GM19239 (cell line): ENCODE measurements around the gene HBS1L.
"Not testable (repeated sequence)": the region's sequence is repeated elsewhere in the genome, so short reads cannot be mapped to it uniquely, and the experiment has no call there.

Source experiments
- DNase-seq: peaks from one replicate; pipeline ENCODE4 v3.0.0; 2011; ENCODE audit warnings: low spot score; ENCODE audit not compliant: insufficient read length
- FAIRE-seq: peaks from 2 replicates; lab custom pipeline; 2011; peaks lifted over from hg19 to GRCh38; lab: Jason Lieb, UNC

Gene HBS1L

DNA sequence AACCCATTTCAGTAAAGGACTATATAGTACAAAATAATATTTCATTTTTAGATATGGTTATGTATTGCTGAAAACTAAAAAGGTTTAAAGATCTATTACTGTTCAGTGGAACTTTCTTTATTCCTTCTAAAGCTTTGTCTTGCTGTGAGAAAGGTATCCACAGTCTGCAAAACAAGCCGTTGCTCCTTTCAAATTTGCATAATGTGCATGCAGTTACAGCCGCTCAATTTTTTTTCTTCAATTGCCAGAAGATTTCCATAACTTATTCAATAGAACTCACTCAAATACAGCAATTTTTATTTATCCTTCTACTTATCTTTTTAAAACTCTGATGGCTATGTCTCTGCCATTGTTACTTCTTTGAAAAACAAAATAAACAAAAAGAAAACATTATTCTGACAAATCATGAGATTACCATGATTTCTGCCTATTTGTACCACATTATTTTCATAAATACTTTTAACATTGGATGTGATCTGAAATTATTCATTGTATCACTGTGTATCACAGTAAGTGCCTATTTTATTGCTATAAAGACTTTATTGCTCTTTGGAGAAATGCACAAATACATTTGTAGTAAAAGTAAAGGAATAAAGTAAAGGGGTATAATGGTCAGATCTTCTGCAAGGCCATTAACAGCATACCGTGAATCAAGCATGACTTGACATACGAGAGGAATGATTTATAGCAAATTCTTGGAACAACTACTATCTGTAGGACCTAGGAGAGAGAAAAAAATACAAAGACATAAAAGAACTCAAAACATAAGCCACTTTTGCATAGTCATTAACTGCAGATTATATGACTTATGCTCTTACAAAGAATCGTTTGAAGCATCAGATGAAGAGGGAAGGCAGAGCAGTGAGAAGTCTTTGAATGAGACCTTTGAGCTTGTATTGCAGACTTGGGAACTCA, 29.6 kb upstream of the HBS1L start:
- DNase-seq: no peak
- peak; percentile 51 for FAIRE-seq

DNA sequence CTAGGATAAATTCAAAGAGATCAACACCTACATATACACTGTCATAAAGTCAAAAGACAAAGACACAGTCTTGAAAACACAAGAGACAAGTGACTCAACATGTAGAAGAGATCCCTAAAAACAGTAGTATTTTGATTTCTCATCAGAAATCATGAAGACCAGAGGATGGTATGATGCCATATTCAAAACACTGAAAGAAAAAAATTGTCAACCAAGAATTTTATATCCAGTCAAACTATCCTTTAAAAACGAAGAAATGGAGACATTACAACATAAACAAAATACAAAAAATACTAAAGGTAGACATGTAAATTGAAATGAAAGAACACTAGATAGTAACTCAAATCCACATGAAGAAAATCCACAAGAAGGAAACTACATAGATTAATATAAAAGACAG, 27.3 kb upstream of the HBS1L start:
- FAIRE-seq (no peak), DNase-seq (no peak)

DNA sequence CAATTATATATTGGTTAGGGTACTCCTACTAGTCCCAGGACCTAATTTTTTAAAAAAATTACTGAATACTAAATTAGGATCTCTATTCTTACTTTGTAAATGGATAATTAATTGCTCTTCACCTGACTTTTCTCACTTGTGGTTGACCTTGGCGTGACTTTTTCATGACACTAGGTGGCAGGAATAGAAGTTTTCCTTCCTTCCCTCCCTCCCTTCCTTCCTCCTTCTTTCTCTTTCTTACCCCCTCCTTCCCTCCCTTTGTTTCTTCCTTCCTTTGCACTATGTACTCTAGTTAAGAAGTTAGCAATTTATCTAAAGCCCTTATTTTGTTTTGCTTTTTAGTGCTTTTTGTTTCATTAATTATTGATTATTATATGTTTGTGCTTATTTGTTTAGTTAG, 20.4 kb upstream of the HBS1L start:
- FAIRE-seq: peak; percentile 52

DNA sequence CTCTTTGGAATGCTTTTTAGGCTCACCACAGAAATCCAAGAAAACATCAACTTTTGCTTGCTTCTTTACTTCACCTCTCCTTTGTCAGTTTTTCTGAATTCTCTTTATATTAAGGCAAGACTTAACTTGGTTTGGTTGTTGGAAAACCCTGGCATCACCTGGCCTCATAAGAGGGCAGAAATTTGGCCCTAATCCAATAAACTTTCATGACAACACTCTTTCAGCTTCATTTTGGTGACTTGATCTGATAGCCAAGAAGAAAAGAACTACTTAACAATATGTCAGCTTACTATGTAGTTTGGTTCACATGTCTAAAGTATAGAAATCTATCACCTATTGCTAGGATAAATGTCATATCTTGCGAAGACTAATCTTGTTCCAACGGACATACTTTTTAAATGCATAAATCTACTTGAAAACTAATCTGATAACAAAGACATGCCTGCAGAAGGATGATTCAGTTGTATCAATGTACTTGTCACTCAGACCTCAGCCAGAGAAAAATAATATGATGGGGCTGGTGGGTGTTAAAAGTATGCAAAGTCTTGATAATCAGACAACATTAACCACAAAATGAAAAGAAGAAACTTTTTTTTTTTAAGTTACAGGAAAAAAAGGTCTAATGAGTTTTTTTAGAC, 19.3 kb upstream of the HBS1L start:
- FAIRE-seq (no peak), DNase-seq (no peak)

More for the DNA sequence above, 20.4 kb upstream of the HBS1L start:
- DNase-seq: no peak

DNA sequence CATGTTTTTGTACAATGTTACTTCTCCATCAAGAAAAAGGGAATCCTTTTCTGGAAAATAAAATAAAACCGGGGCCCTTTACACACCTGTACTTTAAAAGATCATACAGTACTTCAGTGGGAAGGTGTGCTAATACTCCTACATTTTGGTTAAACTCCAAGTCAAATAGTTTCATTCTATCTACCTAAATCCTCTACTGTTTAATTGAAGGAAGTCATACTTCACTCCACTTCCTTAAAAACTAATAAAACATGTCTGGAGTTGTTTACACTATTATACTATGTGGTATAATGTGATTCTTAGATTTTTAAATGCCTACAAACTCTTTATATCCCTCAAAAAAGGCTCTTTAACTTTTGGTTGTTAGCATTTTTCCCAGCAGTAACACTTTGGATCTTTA, 18.6 kb upstream of the HBS1L start:
- DNase-seq: no peak
- FAIRE-seq: no peak

DNA sequence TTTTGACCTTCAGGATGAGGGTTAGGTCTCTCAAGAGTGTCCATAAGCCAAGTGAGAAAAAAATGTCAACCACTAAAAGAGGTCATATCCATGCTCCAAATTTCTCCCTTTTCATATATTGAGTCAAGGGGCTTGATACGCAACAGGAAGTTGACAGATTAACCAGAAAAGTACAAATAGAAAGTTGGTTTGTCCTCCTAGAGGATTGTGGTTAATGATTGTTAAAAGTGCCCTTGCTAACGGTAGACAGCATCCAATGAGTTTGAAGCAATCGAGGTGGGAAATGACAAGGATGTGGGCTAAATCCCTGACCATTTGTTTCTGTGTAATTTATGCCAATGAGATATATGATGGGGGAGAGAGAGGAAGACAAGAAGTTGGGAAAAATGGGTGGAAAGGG, 18.1 kb upstream of the HBS1L start:
- FAIRE-seq (peak; percentile 56), DNase-seq (no peak)

DNA sequence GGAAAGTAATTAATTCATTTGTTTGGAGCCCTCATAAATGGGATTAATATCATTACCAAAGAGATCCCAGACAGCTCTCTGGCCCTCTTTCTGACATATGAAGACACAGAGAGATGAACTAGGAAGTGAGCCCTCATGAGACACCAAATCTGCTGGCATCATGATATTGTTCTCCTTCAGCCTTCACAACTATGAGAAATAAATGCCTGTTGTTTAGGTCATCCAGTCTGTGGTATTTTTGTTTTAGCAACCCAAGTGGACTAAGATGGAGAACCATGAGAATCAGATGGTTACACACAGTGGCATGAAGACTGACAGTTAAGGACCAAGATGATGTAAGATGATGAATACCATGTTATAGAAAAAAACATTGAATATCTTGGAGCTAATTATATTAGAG, 16.9 kb upstream of the HBS1L start:
- no peak for DNase-seq
- FAIRE-seq: no peak

DNA sequence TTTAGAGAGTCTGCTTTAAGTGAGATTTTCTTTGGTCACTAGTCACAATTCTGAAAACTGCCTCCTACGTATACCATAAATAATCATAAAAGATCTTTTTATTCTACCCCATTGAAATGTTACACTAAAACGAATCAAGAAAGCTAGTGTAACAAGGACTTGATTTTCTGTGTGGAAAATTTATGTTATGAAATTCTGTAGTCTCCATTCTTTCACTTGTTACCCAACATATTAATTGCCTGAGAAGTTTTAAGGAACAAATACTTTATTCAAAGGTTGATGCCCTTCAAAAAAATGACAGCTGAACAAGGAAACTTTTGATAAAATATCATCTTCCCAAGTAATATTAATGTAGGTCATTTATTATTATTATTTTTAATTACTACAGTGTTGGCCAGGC, 13.3 kb upstream of the HBS1L start:
- DNase-seq (no peak), FAIRE-seq (no peak)

DNA sequence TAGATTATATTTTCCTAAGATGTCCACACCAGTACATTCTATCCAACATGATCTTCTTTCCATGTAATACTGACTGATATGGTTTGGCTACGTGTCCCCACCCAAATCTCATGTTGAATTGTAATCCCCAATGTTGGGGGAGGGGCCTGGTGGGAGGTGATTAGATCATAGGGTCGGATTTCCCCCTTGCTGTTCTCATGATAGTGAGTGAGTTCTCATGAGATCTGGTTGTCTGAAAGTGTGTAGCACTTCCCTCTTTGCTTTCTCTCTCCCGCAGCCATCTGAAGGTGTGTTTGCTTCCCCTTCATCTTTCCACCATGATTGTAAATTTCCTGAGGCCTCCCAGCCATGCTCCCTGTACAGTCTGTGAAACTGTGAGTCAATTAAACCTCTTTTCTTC, 12.2 kb upstream of the HBS1L start:
- DNase-seq (no peak), FAIRE-seq (no peak)

DNA sequence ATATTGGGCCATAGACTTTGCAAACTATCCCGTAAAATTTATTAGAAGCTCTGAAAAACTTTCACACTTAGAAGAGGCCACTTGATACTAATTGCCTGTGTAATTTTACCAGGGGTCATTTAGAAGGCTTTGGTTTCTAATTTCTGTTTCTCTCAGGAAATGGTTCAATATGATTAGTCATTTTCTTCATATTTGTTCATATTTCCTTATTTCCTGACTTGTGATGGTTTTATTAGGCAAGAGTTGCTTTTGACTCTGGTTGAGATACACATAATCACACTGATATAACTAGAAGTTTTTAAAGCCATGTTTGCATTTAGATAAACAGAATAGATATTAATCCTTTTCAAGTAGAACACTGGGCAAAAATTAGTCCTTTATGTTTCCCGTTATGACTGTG, 11.8 kb upstream of the HBS1L start:
- FAIRE-seq (no peak), DNase-seq (no peak)

DNA sequence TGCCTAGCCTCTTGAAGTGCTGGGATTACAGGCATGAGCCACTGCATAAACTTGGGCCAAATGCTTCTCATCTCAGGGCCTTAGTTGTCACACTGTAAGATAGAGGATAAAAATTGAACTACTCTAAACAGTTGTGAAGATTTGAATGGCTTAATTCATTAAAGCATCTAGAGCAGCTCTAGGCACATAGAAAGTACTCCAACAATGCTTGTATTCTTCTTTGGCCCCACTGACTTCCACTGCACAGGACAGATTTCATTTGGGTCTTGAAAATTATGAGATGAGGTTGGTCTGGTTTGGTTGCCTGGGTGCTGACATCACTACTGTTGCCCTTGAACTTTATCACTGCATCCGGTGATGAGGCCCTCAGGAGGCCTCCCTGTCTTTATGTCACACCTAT, 10.0 kb upstream of the HBS1L start:
- FAIRE-seq: no peak
- no peak for DNase-seq

DNA sequence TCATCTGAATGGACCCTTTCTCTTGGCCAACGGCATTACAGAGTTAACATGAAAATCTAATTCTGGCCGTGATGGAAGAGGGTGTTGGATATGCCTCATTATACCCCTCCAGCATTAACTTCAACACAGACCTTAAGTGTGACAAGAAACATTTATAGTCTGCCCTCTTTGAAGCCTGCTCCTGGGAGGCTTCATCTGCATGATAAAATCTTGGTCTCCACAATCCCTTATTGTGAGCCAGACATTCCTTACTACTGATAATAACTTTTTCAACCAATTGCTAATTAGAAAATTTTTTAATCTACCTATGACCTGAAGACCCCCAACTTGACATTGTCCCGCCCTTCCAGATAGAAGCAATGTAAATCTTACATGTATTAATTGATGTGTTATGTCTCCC, 9.3 kb upstream of the HBS1L start:
- DNase-seq: no peak
- no peak for FAIRE-seq

DNA sequence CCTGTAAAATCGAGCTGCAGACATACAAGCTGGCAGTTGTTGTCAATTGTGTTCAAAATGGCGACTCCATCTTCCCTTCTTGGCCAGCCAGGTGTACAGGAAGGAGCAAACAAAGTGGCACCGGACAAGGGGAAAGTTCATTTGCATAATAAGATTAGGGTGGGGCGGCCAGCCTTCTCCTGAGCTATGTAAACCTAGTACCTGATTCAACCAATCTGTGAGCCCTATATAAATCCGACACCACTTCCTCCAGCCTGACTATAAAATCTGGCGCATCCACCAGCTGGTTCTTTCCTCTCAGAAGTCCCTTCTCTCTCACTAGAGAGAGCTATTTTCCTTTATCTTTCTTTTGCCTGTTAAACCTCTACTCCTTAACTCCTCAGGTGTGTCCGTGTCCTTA, 8.1 kb upstream of the HBS1L start:
- FAIRE-seq (peak; percentile 40), DNase-seq (no peak)

DNA sequence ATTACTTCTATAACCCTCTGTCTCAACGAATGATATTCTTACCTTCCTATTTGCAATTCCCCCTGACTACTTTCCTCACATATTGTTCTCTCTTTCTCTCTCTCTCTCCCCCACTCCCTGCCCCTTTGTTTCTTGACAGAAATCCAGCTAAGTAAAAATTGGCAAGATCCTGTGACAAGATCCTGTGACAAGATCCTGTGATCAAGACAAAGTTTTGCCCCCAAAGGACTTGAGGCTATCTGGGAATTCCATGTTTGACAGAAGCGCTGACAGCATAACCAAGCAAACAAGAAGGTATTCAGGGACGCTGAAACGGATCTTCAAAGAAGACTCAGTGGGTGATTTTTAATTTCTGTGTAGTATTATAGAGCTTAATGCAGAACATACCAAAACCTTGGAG, 5.5 kb upstream of the HBS1L start:
- FAIRE-seq: peak; percentile 23
- DNase-seq: no peak

DNA sequence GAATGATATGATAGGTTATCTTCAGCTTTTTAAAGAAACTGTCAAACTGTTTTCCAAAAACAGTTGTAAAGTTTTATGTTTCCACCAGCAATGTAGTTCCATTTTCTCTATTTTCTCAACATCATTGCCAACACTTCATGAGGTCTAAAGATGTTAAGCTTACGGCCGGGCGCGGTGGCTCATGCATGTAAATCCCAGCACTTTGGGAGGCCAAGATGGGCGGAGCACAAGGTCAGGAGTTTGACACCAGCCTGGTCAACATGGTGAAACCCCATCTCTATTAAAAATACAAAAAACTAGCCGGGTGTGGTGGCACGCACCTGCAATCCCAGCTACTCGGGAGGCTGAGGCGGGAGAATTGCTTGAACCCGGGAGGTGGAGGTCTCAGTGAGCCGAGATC, 3.7 kb upstream of the HBS1L start:
- FAIRE-seq: not testable (repeated sequence)

DNA sequence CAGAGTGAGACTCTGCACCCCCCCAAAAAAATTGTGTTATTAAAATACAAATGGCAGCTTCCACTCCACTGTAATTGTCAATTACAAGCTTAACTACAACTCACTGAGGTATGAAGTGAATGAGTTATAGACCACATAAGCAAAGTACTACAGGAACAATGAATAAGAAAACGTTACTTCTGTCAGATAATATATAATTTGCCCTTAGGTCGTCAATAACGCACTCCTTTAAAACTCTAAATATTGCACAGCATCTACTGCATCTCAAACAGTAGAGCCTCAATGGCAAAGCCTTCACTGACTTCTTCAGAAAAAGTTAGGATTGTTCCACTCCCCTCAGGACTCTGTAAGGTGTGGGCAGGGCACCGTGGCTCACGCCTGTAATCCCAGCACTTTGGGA, 2.0 kb upstream of the HBS1L start:
- FAIRE-seq (no peak), DNase-seq (no peak)

More for the DNA sequence above, 3.7 kb upstream of the HBS1L start:
- DNase-seq: not testable (repeated sequence)

DNA sequence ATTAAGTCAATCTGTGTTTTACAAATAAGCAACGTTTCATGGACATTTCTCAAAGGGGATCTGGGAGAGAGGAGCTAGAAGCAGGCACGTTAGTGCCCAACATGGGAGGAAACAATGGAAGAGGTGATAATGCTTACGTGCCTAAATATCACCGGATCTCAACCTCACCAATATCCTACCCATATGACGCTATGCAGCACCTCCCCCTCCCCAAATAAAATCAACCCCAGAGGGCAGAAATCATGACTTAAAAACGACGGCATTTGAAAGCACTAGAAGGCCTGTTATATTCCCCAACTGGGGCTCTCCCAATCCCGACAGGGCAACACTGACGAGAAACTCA, 425 bp downstream of the HBS1L start:
- DNase-seq: no peak
- FAIRE-seq: no peak

DNA sequence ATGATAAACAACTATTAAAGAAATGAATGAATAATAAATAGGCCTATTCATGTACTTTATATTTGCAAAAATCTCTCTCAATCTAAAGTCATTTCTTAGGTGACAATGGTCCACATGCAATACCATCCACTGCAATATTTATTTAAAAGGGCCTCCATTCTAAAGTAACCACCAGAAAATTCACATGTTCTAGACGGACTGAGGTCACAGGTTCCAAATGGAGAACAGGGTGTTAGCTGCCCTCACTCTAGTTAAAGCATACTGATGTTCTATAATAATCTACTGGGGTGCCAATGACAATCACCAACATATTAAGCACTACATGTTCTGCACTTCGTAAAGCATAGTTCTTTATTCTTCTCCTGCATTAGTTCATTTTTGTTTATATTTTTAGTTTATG, 1.2 kb downstream of the HBS1L start:
- DNase-seq (no peak), FAIRE-seq (peak; percentile 55)

DNA sequence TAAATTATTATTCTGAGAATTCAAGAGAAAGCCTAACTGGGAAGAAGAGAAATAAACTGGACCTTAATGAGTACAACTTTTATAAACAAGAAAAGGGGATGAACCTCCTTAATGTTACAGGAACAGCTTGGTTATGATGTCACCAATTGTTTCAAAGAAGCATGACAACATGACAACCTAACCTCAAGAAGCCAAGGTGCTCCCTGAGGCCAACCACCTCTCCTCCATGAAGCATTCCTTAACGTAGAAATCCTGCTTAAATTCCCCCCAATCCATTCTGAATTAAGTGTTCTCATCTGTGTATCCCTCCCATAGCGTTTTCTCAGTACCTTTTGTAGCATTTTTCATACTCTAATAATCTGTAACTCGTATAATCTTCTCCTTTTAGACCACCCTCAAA, 1.7 kb downstream of the HBS1L start:
- no peak for FAIRE-seq
- no peak for DNase-seq

DNA sequence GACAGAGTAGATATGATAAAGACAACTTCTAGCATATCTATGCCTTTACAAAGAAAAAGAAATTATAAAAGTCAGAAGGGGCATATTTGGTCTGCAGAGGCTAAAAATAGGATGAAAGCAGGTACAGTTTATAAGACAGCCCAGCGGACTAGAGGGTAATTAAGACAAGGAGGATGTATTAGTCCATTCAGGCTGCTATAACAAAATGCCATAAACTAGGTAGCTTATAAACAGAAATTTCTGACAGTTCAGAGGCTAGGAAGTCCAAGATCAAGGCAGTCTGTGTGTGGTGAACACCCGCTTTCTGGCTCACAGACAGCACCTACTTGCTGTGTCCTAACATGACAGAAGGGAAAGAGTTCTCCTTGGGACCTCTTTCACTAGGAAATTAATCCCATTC, 5.7 kb downstream of the HBS1L start:
- FAIRE-seq (no peak), DNase-seq (no peak)

DNA sequence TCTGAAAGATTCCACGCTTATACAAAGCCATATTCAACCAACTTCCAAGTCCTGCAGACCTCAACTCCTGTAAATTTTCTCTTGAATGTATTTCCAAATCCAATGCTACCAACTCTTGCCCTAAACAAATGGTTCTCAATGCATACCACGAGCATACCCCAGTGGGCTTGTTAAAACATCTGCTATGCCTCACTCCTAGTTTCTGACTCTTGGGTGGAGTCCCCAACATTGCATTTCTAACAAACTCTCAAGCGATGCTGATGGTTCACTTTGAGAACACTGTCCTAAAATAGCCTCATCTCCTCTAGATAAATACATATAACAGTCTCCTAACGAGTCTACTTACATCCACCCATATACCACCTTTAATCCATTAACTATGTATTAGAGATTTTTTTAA, 7.3 kb downstream of the HBS1L start:
- DNase-seq (no peak), FAIRE-seq (no peak)

DNA sequence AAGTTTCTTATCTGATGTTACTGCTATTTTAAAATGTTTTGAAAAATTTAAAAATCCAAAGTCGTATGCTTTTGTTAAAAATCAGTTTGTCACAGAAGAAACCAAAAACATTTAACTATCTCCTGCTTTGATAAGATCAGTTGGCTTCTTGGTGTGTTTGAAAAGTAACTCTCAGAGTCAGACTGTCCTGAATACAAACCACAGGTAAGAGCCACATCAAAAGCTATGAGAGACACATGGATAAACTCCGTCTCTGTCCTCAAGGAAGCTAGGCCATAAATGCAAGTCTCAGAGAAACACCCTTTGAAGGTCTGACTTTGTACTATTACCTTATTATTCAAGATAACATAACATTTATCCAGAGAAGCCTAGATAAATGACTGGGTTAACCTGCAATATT, 7.7 kb downstream of the HBS1L start:
- DNase-seq: no peak
- FAIRE-seq: no peak
